GM23248 (cell line): ENCODE results near the gene PIF1.
"Not testable (repeated sequence)": the region's sequence is repeated elsewhere in the genome, so short reads cannot be mapped to it uniquely, and the experiment has no call there.

Experiments
- EZH2 ChIP-seq: fragments of 200-600 bp; sonication (generic); IDR thresholded peaks from 2 replicates; pipeline ENCODE4 v1.6.1; 2018; ENCODE audit warnings: antibody characterized with exemption, mild to moderate bottlenecking; ENCODE audit not compliant: insufficient read depth, poor library complexity, severe bottlenecking
- EZH2phosphoT487 ChIP-seq: fragments of 200-600 bp; sonication (generic); IDR thresholded peaks from 2 replicates; pipeline ENCODE4 v1.6.1; 2018; ENCODE audit warnings: antibody characterized with exemption, moderate library complexity, mild to moderate bottlenecking, low read depth; ENCODE audit not compliant: insufficient read depth

- TF ChIP-seq EZH2, EZH2phosphoT487: not testable (repeated sequence)
Observed at GRCh38 chr15:64795921-64796320, 29.5 kb downstream of the PIF1 start.
